NK-92 (cell line): ENCODE data around the gene NRXN3.

Experiments used
- DNase-seq: peaks from one replicate; lab custom pipeline; 2025; ENCODE audit not compliant: unreplicated experiment; lab: John Stamatoyannopoulos, UW

Gene NRXN3

GRCh38 chr14:79829405-79830166 is 1659.4 kb downstream of the NRXN3 start:
- no peak for DNase-seq

DNA sequence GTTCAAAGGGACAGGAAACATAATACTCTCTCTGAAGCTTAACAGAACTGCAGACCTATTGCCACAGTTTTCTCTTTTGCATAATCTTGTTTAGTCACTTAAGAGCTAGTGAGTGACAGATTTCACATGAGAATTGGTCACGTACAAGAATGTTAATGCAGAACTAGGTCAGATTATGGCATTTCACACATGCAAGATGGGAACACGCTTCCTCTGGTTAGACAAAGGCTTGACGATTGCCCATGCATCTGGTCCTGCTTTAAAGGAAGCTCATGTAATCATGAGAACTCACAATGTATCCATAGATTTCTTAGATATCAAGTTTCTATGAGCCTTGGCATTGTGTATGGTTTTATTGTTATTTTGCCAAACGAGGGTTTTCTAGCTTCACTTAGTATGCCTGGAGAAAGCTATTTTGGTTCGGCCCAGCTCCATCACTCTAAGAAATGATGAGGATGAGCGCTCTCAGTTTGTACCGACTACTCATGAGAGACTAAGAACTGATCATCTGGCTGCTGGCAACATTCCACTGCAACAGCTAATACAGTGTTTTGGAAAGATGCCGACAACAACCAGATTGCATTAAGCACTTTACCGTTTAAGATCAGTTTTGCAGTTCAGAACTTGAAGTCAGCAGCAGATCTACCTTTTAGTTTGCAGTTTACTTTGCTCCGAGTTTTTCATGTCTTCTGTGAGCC is 1661.2 kb downstream of the NRXN3 start:
- no peak for DNase-seq

- no peak for DNase-seq
Observed at GRCh38 chr14:79833781-79834180, 1663.6 kb downstream of the NRXN3 start.

DNA sequence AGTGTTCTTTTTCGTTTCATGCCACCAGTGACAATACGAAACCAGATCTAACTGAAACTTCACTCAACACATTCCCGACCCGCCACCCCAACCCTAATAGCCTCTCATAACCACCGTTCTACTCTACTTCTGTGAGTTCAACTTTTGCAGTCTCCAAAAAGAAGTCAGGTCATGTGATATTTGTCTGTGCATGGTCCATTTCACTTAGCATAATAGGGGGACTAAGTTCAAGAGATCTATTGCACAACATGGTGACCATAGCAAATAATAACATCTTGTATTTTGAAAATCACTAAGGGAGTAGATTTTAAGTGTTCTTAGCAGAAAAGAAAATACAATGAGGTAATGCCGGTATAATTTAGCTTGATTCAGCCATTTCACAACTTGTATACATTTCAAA is 1664.7 kb downstream of the NRXN3 start:
- DNase-seq: no peak

DNA sequence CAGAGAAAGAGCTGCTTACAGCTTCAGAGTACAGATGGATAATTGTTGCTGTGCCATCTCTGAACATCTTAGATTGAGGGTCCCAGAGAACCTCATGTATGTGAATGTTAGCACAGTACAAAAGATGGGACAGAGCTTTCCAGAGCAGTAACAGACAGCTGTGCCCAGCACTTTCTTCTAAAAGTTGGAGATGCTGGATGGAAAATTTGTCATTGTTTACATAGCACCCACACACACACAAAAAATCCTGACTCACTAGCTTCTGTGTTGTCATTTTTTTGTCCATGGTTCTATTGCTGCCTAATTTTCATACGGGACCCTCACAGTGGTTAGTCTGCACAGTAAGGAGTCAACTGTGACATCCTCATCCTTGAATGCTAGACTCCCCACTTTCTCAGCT is 1666.4 kb downstream of the NRXN3 start:
- no peak for DNase-seq

GRCh38 chr14:79837699-79838098 is 1667.5 kb downstream of the NRXN3 start:
- no peak for DNase-seq

DNA sequence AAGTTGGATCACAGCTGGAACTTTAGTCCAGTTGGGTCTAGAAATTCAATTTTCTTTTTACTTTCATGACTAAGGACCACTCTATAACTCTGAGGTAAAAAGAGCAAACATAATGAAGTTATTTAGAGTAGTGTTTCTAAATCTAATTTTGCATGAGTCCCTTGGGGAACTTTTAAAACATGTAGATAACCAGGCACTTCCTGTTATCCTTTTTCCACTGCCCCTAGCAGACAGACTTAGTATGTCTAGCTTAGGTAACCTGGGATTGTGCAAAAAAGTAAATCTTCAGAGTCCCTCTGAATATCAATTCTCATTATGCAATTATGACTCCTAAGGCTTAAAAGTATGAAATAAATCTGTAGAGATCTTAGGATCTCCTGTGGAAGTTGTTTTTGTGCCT is 1669.9 kb downstream of the NRXN3 start:
- DNase-seq: no peak

GRCh38 chr14:79840831-79841230 is 1670.7 kb downstream of the NRXN3 start:
- no peak for DNase-seq

GRCh38 chr14:79841433-79841832 is 1671.3 kb downstream of the NRXN3 start:
- no peak for DNase-seq

DNA sequence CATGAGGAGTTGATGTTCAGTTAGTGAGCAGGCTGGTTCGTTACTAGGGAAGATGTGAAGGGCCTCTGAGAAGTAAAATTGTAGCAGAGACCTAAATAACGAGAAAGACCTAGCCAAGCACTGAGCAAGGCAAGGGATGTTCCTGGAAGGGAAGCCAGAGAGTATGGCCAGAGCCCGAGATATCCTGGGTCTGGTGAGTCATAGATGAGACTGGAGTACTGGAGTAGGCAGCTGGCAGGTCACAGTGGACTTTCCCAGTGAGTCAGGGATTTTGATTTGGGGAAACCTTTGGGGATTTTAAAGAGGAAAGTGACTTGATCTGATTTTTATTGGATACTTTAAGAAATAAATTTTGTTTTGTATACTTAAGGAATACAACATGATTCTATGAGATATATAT is 1672.1 kb downstream of the NRXN3 start:
- DNase-seq: no peak

GRCh38 chr14:79852950-79853744 is 1683.0 kb downstream of the NRXN3 start:
- no peak for DNase-seq

DNA sequence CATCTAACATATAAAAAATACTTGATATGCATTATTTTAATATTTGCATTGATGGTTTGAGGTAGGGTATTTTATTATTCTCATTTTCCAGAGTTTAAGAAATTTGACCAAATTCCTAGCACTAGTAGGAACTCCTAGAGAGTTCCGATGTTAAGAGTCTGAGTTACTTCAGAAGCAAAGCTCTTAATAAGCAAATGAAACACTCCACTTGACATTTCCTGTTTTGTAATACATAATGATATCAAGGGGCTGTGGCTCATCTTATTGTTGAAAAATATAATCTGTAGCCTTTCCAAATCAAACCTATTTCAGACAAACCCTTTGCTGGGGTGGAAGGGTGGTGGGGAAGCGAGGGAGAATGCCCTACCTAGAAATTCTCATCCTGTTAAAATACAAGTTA is 1685.6 kb downstream of the NRXN3 start:
- DNase-seq: no peak

DNA sequence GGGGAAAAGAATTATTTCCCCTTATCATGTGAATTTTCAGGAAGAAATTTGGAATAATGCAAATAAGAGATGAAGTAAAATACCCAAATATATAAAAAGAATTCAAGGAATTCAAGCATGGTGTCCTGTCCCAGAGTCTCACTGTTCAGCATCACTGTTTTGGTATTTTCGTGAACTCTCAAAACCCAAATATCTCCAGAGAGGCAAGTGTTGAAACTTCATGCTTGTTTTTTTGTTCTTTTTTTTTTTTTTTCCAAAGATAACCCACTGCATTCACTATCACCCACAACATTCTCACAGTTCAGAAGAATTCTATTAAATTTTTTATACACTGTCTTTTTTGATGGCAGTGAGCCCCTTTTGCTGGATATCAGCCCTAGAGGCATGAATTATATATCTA is 1686.2 kb downstream of the NRXN3 start:
- no peak for DNase-seq

DNA sequence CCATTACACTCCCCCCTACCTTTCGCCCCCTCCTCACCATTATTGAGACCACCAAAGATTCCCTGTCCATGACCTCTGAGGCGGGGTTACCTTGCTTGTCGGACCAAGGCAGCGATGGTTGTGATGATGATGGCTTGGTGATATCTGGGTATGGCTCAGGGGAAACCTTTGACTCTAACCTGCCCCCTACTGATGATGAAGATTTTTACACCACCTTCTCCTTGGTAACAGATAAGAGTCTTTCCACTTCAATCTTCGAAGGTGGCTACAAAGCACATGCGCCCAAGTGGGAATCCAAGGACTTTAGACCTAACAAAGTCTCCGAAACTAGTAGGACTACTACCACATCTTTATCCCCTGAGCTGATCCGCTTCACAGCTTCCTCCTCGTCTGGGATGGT is 1690.9 kb downstream of the NRXN3 start:
- DNase-seq: no peak

DNA sequence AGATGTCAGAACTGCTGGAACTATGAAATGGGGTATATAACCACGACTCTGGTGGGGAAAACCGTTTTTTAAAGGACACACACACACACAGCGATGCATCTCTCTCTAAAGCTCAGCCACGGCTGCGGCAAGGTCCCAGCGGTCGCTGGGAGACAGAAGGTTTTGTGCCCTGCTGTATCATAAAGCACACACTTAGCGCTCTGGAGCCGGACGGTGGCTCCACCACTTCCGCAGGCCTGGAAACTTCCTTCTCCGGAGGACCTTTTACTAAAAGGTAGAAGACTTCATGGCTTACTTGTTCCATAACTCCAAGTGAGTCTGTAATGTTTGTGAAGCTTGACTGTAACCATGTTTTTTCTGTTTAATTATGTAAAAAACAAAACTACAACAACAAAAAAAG is 1691.9 kb downstream of the NRXN3 start:
- DNase-seq: no peak

DNA sequence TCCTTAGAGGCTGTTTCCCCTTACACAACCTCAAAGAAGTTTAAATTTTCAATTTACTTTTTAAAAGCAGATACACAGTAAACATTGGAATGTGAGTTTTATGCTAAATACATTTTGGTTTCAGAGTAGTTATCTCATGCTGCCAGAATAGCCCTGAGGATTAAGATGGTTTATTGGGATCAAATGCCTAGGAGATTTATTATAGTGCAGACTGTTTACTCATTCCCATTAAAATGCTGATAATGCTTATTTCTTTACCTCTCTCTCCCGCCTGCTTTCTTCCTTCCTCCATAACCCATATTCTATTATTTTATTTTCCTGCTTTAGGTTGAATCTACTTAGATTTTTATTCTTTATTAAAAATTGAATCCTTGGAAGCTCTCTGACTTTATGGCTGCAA is 1701.0 kb downstream of the NRXN3 start:
- DNase-seq: no peak

GRCh38 chr14:79878229-79878628 is 1708.1 kb downstream of the NRXN3 start:
- DNase-seq: no peak

- no peak for DNase-seq
Observed at GRCh38 chr14:79878785-79879184, 1708.6 kb downstream of the NRXN3 start.

GRCh38 chr14:79881299-79881698 is 1711.1 kb downstream of the NRXN3 start:
- no peak for DNase-seq

- DNase-seq: no peak
Observed at GRCh38 chr14:79890527-79890926, 1720.4 kb downstream of the NRXN3 start.

DNA sequence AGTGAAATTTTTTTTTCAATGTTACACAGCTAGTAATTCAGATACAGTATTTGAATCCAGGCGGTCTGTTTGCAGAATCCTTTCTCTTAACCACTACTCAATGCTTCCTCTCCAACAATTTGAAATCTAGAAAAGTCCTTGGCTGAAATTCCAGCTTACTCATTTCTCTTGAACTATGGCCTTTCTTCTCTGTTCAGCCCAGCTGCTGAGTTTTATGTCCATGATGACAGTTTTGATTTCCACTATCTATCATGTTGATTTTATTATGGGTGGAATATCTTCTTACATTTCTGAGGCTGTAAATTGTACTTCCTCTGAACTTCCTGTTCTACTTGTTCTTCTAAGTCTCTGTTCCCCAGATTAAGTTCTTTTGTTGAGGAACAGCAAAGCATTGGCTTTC is 1725.8 kb downstream of the NRXN3 start:
- DNase-seq: no peak

GRCh38 chr14:79899610-79900009 is 1729.4 kb downstream of the NRXN3 start:
- DNase-seq: no peak
